PFSK-1 (cell line): ENCODE data around the gene TDO2.

Source experiments
- FOXP2 ChIP-seq: optimal IDR thresholded peaks from 2 replicates; pipeline ENCODE3; 2011; ENCODE audit warnings: borderline replicate concordance, control low read depth, inconsistent platforms; ENCODE audit not compliant: insufficient read depth; ENCODE audit errors: extremely low read length, extremely low read depth
- POLR2AphosphoS5 ChIP-seq: IDR thresholded peaks from 2 replicates; pipeline ENCODE4 v1.6.1; 2012; ENCODE audit warnings: low read depth, mild to moderate bottlenecking, control low read depth, low read length, moderate library complexity
- SIN3A ChIP-seq: IDR thresholded peaks from 2 replicates; pipeline ENCODE4 v1.6.1; 2012; ENCODE audit warnings: mild to moderate bottlenecking, low read length, moderate library complexity, borderline replicate concordance; ENCODE audit not compliant: insufficient read depth
- TAF1 ChIP-seq: IDR thresholded peaks from 2 replicates; pipeline ENCODE4 v1.6.1; 2012; ENCODE audit warnings: low read length, control low read depth, borderline replicate concordance; ENCODE audit not compliant: insufficient read depth
- TF ChIP-seq, protein P1 (sequence below), 2 experiments: IDR thresholded peaks; 2 replicates each; pipeline versions ENCODE4 v1.6.1 to v1.8.0; 2011 to 2012; ENCODE audit warnings: low read depth in 2 of 2, low read length in 2 of 2, control low read depth in 1 of 2, inconsistent platforms in 1 of 2, mild to moderate bottlenecking in 1 of 2, moderate library complexity in 1 of 2; ENCODE audit not compliant: insufficient read depth in 1 of 2

TDO2 gene

DNA sequence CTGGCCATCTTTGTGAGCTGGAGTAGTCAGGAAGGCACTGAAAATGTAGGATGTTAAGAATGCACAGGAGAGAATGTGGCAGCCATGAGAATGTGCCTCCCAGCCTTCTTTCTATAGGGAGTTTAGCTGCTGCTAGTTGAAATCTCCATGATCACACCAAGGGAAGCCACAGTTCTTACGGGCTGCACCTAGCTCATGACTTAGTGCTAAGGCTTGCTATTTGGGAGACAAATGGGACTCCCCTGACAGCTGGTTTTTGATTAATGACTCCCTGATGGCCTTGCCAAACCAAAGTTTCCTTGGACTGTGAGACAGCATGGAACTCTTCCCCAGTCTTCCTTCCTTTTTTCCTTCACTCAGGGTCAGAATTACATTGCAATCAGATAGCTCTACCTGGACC lies 41.0 kb downstream of the TDO2 start:
- TF ChIP-seq POLR2AphosphoS5 (no peak), SIN3A (no peak), TAF1 (no peak)
- TF ChIP-seq, protein P1, sequence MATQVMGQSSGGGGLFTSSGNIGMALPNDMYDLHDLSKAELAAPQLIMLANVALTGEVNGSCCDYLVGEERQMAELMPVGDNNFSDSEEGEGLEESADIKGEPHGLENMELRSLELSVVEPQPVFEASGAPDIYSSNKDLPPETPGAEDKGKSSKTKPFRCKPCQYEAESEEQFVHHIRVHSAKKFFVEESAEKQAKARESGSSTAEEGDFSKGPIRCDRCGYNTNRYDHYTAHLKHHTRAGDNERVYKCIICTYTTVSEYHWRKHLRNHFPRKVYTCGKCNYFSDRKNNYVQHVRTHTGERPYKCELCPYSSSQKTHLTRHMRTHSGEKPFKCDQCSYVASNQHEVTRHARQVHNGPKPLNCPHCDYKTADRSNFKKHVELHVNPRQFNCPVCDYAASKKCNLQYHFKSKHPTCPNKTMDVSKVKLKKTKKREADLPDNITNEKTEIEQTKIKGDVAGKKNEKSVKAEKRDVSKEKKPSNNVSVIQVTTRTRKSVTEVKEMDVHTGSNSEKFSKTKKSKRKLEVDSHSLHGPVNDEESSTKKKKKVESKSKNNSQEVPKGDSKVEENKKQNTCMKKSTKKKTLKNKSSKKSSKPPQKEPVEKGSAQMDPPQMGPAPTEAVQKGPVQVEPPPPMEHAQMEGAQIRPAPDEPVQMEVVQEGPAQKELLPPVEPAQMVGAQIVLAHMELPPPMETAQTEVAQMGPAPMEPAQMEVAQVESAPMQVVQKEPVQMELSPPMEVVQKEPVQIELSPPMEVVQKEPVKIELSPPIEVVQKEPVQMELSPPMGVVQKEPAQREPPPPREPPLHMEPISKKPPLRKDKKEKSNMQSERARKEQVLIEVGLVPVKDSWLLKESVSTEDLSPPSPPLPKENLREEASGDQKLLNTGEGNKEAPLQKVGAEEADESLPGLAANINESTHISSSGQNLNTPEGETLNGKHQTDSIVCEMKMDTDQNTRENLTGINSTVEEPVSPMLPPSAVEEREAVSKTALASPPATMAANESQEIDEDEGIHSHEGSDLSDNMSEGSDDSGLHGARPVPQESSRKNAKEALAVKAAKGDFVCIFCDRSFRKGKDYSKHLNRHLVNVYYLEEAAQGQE (IDR thresholded peaks at IDR 0.05; ENCODE audit: insufficient read depth in 1 of 2, low read depth in 2 of 2, low read length in 2 of 2), result no peak

DNA sequence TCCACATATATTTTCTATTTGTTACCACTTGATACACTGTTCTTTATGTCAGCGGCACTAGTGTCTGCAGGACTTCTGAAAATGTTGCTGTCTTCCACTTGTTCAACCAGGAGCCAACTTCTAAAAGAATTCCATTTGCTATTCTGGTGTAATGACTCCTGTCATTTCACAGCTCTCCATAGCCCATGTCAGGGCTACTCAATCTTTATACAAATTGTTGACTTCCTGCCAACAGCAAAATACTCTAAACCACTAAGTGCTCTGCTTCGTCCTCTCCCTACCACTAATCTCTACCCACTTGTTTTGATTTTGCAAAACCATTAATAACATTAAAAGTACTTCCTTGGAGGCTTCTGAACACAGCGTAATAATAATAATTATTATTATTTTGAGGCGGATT lies 43.0 kb downstream of the TDO2 start:
- TF ChIP-seq TAF1 (no peak), FOXP2 (no peak), SIN3A (no peak), POLR2AphosphoS5 (no peak)
- TF ChIP-seq, protein P1 (IDR thresholded peaks at IDR 0.05; ENCODE audit: insufficient read depth in 1 of 2, low read depth in 2 of 2, low read length in 2 of 2), result no peak

DNA sequence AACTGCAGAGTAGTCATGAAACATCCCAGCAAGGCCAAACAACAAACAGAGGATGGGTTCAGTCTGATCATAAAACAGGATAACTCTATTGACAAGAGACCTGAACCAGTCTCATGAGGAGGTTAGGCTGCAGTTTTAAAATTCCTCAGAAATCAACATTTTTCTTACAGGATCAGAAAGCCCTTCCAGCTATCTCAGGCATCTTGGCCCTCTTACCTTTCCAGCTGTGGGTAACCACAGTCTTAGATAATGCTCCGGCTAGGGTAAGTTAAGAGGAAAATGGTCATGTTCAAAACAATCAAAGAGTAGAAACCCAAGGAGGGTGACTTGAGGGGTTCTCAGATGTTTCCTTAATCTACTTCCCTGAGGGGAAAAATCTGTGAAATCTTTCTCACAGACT lies 45.0 kb downstream of the TDO2 start:
- TF ChIP-seq POLR2AphosphoS5 (no peak), FOXP2 (no peak), SIN3A (no peak), TAF1 (no peak)
- TF ChIP-seq, protein P1 (IDR thresholded peaks at IDR 0.05; ENCODE audit: insufficient read depth in 1 of 2, low read depth in 2 of 2, low read length in 2 of 2), result no peak

DNA sequence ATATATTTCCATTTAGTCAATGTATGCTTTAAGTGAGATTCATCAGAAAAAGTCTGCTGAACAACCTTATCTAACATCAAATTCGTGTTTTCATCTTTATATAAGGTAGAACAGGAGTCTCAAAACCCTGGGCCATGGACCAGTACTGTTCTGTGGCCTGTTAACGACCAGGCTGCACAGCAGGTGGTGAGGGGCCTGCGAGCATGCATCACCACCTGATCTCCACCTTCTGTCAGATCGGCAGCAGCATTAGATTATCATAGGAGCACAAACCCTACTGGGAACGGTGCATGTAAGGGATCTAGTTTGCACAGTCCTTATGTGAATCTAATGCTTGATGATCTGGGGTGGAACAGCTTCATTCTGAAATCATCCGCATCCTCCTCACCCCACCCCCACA lies 47.0 kb downstream of the TDO2 start:
- TF ChIP-seq, protein P1 (IDR thresholded peaks at IDR 0.05; ENCODE audit: insufficient read depth in 1 of 2, low read depth in 2 of 2, low read length in 2 of 2), result no peak

DNA sequence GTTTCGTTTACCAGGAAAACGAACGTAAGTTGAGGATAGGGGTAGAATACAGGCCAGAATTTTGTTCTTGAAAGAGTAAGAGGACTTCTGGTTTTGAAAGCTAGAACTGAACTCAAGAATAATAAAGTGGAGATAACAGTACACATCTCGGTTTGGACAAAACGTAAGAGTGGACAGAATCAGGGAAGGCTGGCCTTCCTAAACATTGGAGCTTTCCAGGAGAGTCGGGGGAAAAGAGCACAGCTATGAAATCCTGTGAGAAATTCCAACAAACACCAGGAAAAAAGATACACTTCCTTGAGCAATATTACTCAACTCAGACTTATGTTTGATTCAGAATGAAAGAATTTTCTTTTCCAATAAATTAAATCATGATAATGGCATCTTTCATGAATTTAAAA lies 49.0 kb downstream of the TDO2 start:
- TF ChIP-seq TAF1 (no peak), SIN3A (no peak), FOXP2 (no peak), POLR2AphosphoS5 (no peak)
- TF ChIP-seq, protein P1 (IDR thresholded peaks at IDR 0.05; ENCODE audit: insufficient read depth in 1 of 2, low read depth in 2 of 2, low read length in 2 of 2), result no peak
